Measurements from ENCODE around the gene KCNJ10. TPM values are rescaled to one million over a fixed set of nuclear protein-coding genes. Genes with fewer than 3 reads are reported as not detected.

Gene KCNJ10
- total and polyA plus RNA-seq, 2 of the 13 experiments (the other 11 are each of a cell fraction or from before 2014, with no cell fraction given), result 4.4 to 10.3 TPM

GRCh38 chr1:160075836-160076235 is 5.9 kb upstream of the KCNJ10 start:
- no peaks in the 10 kb centered on the region for H4K20me1 ChIP-seq (ENCODE audit: insufficient read depth, low read length)
- ATAC-seq, result no peak
- H3K4me2 ChIP-seq (ENCODE audit: low read depth, low read length), result no peak overlapping the region
- in situ Hi-C loops (cut with HindIII; ENCODE audit: extremely low pct_ligation_motif_present, low pct_unique_long_range_greater_than_20kb), result no loop called here
- H3K79me2 ChIP-seq (ENCODE audit: insufficient read depth, low read length), result no peaks in the 10 kb centered on the region
- peaks cover 81% of the 10 kb centered on the region for H3K4me1 ChIP-seq (ENCODE audit: insufficient read depth, low read length)
- TF ChIP-seq GMEB1 (CRISPR knock-in tag; IDR thresholded peaks at IDR 0.05; ENCODE audit: borderline replicate concordance) (no peak), ZNF792 (CRISPR knock-in tag; IDR thresholded peaks at IDR 0.05) (no peak), FOXJ3 (CRISPR knock-in tag; IDR thresholded peaks at IDR 0.05; ENCODE audit: borderline replicate concordance) (no peak), FOSL2 (CRISPR knock-in tag; IDR thresholded peaks at IDR 0.05) (no peak), CREBL2 (CRISPR knock-in tag; IDR thresholded peaks at IDR 0.05; ENCODE audit: borderline replicate concordance) (no peak), DPF2 (CRISPR knock-in tag; IDR thresholded peaks at IDR 0.05; ENCODE audit: borderline replicate concordance, low read depth) (no peak), ZBTB42 (CRISPR knock-in tag; IDR thresholded peaks at IDR 0.05) (no peak), FOXC1 (CRISPR knock-in tag; IDR thresholded peaks at IDR 0.05; ENCODE audit: borderline replicate concordance) (no peak), JUNB (CRISPR knock-in tag; IDR thresholded peaks at IDR 0.05; ENCODE audit: borderline replicate concordance) (no peak), MXD1 (CRISPR knock-in tag; IDR thresholded peaks at IDR 0.05) (no peak), ZZZ3 (CRISPR knock-in tag; IDR thresholded peaks at IDR 0.05; ENCODE audit: borderline replicate concordance) (no peak), CBX2 (IDR thresholded peaks at IDR 0.05; ENCODE audit: low read depth, low read length) (no peak), CBX2 (CRISPR knock-in tag; IDR thresholded peaks at IDR 0.05; ENCODE audit: low read depth) (no peak), THAP9 (CRISPR knock-in tag; IDR thresholded peaks at IDR 0.05; ENCODE audit: borderline replicate concordance) (no peak), PCBP2 (optimal IDR thresholded peaks at IDR 0.05; ENCODE audit: low read depth, low read length, poor library complexity, severe bottlenecking) (no peak), ZNF383 (CRISPR knock-in tag; IDR thresholded peaks at IDR 0.05; ENCODE audit: borderline replicate concordance) (no peak), ZBTB43 (CRISPR knock-in tag; conservative IDR thresholded peaks at IDR 0.05) (no peak)
- H3K27ac ChIP-seq (ENCODE audit: extremely low read length, insufficient read depth, low read length), result no peak overlapping the region
- WGBS (ENCODE audit: low lambda C conversion rate), result 84% methylated on average over 2 of the region's 2 CpGs
- intact Hi-C loops (cut with micrococcal nuclease; ENCODE audit: unreplicated experiment), result loop anchor here (5.0 kb wide), 1 partner anchor 139 kb away; no protein-coding TSS in a partner anchor
- ChIA-PET POLR2A (no interaction called here), CTCF (ENCODE audit: low intra/inter-chr PET ratio, low total read pairs) (no interaction called here)
- no peak for DNase-seq (ENCODE audit: low spot score)
- BruUV-seq (replicated peaks), result no TSS peak
- no peak overlapping the region for H2AFZ ChIP-seq (ENCODE audit: low read length)
- FAIRE-seq, result no peak
- no peaks in the 10 kb centered on the region for H3K9me3 ChIP-seq (ENCODE audit: low read length)
- H3K27me3 ChIP-seq (ENCODE audit: control insufficient read depth in 1 of 2, insufficient read depth in 2 of 2, low read length in 2 of 2), result no peaks in the 10 kb centered on the region; a peak in 1 of 5 replicates
- H3K9ac ChIP-seq (ENCODE audit: insufficient read depth, low read depth, low read length), result no peak overlapping the region
- no peak overlapping the region for H3K4me3 ChIP-seq (replicated peaks in 1 of 3; ENCODE audit: insufficient read depth in 1 of 3, low read depth in 2 of 3, low read length in 3 of 3)
- no peaks in the 10 kb centered on the region; a peak in 1 of 5 replicates for H3K36me3 ChIP-seq (replicated peaks in 1 of 2; ENCODE audit: control insufficient read depth in 1 of 2, insufficient read depth in 2 of 2, low read length in 2 of 2)

Data from HepG2 (cell line).